Skin epidermis (tissue), 12 donors: Measurements from ENCODE around the gene BAK1.
"Not testable (repeated sequence)": the region's sequence is repeated elsewhere in the genome, so short reads cannot be mapped to it uniquely, and the experiment has no call there.

Experiments
- H3K27ac ChIP-seq, 21 experiments: fragments of 200-600 bp; sonication (generic) in 11 of 21; one replicate each; pipeline ENCODE4 v1.5.0; 2020; ENCODE audit warnings: mild to moderate bottlenecking in 3 of 21, inconsistent platforms in 2 of 21, moderate library complexity in 2 of 21
- H3K4me3 ChIP-seq, 7 experiments: fragments of 200-600 bp; sonication (generic) in 2 of 7; one replicate each; pipeline ENCODE4 v1.5.0; 2020; ENCODE audit warnings: inconsistent platforms in 2 of 7, mild to moderate bottlenecking in 2 of 7, moderate library complexity in 1 of 7

Gene BAK1

DNA sequence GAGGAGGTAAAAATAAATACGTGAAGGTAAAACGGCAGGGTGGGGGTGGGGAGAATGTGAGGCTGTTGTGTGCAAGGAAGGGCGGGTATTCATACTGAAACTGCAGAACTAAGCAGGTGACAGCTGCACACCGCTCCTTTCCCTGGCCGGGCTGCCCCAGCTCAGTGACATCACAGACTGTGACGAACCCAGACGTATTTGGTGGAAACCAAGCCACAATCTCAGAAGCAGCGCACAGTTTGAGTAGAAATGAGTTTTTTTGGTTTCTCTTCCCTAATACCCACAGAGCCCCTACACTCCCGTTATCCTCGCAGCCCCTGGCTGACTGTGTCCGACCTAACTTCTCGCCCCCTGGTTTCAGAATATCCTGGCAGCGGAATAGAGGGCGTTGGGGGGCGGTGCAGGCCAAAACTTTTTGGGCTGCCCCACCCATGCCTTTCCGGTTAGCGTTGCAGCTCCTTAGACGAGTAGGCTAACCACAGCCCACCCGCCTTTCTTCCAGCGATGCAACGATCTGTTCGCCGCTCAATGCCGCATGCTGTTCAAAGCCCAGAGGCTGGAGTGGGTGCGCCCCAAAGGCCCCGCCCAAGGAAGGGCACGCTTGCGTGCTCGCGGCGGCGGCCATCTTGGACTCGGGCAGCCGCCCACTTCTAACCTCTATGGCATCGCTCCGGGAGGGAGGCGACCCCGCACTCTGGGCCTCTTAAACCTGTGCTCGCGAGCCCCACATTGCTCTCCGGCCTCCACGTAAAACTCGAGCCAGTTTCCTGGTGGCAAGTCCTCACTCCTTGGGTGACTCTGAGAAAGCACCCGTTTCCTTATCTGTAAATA is 9.1 kb downstream of the BAK1 start:
- Histone ChIP-seq H3K4me3 (peak overlapping the region; percentile 31 to 64 (median 49)), H3K27ac (peak overlapping the region in 20 of 21 experiments; percentile 24 to 95 (median 87))

DNA sequence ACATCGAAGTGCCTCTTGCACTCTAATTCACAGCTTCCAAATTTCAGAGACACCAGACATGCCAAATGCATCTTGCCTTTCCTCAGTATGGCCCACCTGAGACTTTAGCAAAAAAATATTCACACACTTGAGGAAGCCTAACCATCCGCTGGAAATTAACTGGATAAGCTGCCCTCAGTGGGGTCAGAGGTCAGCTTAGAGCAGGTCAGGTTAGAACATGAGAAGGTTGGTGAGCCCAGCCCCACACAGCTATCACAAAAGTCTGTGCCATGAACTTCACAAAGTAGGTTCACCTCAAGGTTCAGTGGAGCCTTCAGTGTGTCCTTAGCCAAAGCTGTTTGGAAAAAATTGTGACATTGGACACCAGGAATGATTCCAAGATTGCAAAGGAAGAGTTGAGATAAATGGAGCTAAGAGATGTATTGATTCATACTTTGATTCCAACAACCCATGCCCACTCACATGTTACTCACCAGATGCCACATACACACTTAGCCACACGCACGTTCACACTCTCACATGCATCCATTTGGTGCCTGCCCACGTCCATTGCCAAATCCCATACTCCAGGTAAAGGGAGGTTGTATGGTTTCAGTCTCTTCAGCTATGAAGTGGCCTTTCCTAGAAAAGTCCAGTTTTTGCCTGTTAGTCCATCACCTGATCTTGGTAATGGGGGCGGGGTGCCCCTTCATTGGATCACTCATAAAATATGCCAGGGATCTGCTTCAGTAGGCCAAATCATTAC is 11.1 kb downstream of the BAK1 start:
- no peak overlapping the region for H3K27ac ChIP-seq
- no peak overlapping the region for H3K4me3 ChIP-seq

- peak overlapping the region in 1 of 21 experiments; percentile 45 for H3K27ac ChIP-seq
- H3K4me3 ChIP-seq, result no peak overlapping the region
Observed at GRCh38 chr6:33567836-33568235, 12.2 kb downstream of the BAK1 start.

GRCh38 chr6:33566182-33567084 is 13.6 kb downstream of the BAK1 start:
- Histone ChIP-seq H3K4me3 (no peak overlapping the region), H3K27ac (no peak overlapping the region)

DNA sequence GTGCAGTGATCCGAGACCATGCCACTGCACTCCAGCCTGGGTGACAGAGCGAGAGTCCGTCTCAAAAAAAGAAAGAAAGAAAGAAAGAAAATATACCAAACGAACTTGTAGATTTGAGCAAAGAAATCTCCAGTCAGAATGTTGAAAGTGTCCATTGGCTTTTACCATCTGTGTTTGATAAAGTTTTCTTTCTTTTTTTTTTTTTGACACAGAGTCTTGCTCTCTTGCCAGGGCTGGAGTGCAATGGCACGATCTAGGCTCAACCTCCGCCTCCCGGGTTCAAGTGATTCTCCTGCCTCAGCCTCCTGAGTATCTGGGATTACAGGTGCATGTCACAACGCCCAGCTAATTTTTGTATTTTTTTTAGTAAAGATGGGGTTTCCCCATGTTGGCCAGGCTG is 21.3 kb downstream of the BAK1 start:
- Histone ChIP-seq H3K4me3 (no peak overlapping the region), H3K27ac (no peak overlapping the region)

DNA sequence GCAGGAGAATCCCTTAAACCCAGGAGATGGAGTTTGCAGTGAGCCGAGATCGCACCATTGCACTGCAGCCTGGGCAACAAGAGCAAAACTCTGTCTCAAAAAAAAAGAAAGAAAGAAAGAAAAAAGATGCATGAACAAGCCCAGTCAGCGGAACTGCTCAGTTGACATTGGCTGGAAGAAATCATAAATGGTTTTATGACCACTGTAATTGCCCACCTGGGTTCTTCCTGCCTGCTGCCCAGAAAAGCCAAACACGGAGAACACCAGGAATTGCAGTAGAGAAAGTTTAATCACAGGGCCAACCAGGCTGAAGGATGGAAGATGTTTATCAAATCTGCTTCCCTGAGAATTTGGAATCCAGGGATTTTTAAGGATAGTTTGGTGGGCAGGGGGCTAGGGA is 22.7 kb downstream of the BAK1 start:
- no peak overlapping the region for H3K27ac ChIP-seq
- H3K4me3 ChIP-seq, result no peak overlapping the region

DNA sequence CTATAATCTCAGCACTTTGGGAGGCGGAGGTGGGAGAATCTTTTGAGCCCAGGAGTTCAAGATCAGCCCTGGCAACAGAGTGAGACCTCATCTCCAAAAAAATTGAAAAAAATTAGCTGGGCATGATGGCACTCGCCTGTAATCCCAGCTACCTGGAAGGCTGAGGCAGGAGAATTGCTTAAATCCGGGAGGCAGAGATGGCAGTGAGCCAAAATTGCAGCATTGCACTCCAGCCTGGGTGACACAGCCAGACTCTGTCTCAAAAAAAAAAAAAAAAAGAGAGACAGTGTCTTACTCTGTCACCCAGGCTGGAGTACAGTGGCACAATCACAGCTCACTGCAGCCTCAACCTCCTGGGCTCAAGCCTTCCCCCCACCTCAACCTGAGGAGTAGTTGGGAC is 27.2 kb downstream of the BAK1 start:
- H3K27ac ChIP-seq, H3K4me3 ChIP-seq: not testable (repeated sequence)

- Histone ChIP-seq H3K27ac (no peak overlapping the region), H3K4me3 (no peak overlapping the region)
Observed at GRCh38 chr6:33552252-33552651, 27.8 kb downstream of the BAK1 start.

- H3K27ac ChIP-seq, result no peak overlapping the region
- H3K4me3 ChIP-seq, result no peak overlapping the region
Observed at GRCh38 chr6:33551538-33551937, 28.5 kb downstream of the BAK1 start.

GRCh38 chr6:33549896-33550295 is 30.2 kb downstream of the BAK1 start:
- Histone ChIP-seq H3K4me3 (no peak overlapping the region), H3K27ac (no peak overlapping the region)

DNA sequence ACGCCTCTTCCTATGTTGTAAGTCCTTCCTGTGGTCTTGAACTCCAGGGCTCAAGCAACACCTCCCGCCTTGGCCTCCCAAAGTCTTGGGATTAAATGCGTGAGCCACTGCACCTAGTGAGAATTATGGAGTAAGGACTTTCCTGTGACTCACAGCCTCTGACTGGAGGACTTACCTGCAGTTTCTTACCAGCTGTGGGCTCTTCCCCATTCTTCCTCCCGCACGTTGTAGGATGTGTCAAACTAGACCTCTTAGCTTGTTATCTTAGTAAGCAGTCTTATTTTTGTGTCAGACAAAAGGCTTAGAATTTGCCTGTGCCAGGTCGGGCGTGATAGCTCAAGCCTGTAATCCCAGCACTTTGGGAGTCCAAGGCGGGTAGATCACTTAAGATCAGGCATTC is 30.9 kb downstream of the BAK1 start:
- no peak overlapping the region for H3K27ac ChIP-seq

GRCh38 chr6:33547499-33547898 is 32.6 kb downstream of the BAK1 start:
- H3K4me3 ChIP-seq, result no peak overlapping the region
- H3K27ac ChIP-seq, result no peak overlapping the region

More for the DNA sequence above, 30.9 kb downstream of the BAK1 start:
- no peak overlapping the region for H3K4me3 ChIP-seq

DNA sequence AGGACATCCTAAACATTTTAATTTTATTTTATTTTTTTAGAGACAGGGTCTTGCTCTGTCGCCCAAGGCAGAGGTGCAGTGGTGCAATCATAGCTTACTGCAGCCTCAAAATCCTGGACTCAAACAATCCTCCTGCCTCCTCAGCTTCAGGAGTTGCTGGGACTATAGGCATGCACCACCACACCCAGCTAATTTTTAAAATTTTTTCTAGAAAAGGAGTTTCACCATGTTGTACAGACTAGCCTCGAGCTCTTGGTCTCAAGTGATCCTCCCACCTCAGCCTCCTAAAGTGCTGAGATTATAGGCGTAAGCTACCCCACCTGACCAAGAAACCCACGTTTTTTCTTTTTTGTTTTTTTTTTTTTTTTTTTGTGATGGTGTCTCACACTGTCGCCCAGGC is 33.3 kb downstream of the BAK1 start:
- no peak overlapping the region for H3K27ac ChIP-seq
- H3K4me3 ChIP-seq, result no peak overlapping the region

GRCh38 chr6:33545292-33545691 is 34.8 kb downstream of the BAK1 start:
- H3K27ac ChIP-seq, H3K4me3 ChIP-seq: not testable (repeated sequence)

GRCh38 chr6:33543116-33543515 is 37.0 kb downstream of the BAK1 start:
- H3K27ac ChIP-seq, result no peak overlapping the region

GRCh38 chr6:33540768-33541167 is 39.3 kb downstream of the BAK1 start:
- Histone ChIP-seq H3K27ac (no peak overlapping the region), H3K4me3 (no peak overlapping the region)

More at GRCh38 chr6:33543116-33543515, 37.0 kb downstream of the BAK1 start:
- no peak overlapping the region for H3K4me3 ChIP-seq

- Histone ChIP-seq H3K27ac (no peak overlapping the region), H3K4me3 (no peak overlapping the region)
Observed at GRCh38 chr6:33534702-33535101, 45.4 kb downstream of the BAK1 start.

- peak overlapping the region in 1 of 21 experiments; percentile 5 for H3K27ac ChIP-seq
- not testable (repeated sequence) for H3K4me3 ChIP-seq
Observed at GRCh38 chr6:33533163-33533869, 46.8 kb downstream of the BAK1 start.

DNA sequence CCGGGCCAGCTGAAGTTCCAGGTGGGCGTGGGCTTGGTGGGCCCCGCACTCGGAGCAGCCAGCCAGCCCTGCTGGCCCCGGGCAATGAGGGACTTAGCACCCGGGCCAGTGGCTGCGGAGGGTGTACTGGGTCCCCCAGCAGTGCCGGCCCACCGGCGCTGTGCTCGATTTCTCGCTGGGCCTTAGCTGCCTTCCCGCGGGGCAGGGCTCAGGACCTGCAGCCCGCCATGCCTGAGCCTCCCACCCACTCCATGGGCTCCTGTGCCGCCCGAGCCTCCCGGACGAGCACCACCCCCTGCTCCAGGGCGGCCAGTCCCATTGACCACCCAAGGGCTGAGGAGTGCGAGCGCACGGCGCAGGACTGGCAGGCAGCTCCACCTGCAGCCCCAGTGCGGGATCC is 47.6 kb downstream of the BAK1 start:
- not testable (repeated sequence) for H3K27ac ChIP-seq, H3K4me3 ChIP-seq
